KG1 (cell line): ENCODE data around the gene HS1BP3.

ENCODE experiments used
- DNase-seq: peaks from one replicate; lab custom pipeline; 2025; lab: John Stamatoyannopoulos, UW

HS1BP3 gene

GRCh38 chr2:20570249-20570648, 80.6 kb downstream of the HS1BP3 start:
- no peak for DNase-seq

DNA sequence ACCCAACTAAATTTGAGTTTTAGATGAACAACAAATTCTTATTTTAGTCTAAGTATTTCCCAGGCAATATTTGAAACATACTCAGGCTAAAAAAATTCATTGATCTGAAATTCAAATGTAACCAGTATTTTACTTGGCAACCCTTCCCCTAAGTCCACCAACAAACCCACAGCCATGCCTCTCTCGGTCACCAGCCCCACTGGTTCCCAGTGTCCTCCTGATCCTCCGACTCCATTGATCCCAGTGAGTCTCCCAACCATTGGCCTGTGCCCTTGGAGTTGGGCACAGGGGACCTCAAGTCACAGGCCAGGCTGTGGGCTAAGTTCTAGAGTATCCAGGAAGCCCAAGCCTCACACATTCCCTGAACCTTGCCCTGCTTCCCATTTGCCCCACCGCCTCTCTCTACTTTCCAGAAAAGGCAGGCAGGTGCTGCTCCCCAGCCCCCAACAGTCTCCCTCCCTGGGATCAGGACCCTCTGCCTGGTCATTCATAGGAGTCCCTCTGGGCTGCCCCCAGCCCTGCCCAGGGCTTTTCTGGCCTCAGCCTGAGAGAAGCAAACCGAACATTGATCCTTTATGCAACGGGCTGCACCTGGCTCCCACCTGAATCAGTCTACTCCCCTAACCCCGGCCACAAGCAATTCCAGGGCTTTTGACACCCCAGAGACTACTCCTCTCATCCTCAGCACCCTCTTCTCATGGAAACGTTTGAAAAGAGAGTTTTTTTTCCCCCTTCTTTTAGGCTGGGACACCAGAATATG, 81.3 kb downstream of the HS1BP3 start:
- DNase-seq = no peak

DNA sequence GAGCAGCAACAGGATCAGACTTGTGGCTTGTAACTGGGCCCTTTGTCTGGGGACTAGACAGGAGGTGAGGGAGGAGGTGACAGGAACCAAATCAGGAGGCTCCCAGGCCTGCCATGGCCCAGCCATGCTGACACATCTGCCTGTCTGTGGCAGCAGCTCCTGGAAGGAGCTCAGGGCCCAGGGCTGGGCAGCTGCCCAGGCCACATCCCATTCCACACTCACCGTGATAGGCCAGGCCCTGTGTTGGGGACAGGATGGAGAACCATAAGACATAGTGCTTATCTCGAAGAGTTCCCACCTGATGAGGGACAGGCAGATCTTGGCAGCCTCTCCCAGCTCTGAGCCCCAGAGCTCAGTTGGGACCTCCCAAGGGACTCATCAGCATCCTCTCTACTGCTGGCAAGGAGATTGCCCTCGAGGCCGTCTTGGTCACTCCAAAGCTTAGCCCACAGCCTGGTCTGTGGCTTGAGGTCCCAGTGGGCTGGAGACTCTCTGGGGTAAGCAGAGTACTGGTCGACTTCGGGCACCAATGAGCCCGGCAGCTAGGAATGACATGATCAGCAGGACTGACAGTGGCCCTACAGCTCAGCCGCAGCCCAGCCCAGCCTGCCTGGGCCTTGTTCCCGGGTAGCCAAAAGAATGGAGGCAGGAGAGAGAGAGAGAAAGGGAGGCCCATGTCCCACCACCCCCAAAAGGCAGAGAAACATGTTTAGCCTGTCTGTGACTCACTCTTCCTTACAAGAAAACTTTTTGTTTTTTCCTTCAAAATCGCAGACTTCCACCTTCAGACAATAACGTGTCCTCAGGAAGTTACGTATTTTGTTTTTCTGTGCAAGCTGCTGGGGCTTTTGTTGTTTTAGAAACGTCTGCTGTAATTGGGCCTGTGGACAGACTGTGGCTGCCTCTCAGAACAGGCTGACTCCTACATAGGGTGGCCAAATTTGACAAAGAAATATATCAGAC, 82.1 kb downstream of the HS1BP3 start:
- DNase-seq = no peak

DNA sequence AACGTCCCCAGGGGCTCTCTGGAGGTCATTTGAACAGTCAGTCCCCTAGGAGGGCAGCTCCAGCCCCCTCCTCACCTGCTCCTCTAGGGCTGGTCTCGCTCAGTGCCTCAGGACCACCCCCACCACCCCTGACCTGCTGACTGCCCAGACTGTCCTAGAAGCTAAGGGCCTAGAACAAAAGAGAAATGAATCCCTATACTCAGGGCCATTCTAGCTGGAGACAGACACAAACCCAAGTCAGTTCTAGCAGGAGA, 83.0 kb downstream of the HS1BP3 start:
- DNase-seq = no peak
